Type B pancreatic cell (in vitro differentiated cells): ENCODE measurements around the gene KIF5B. TPM values are rescaled to one million over a fixed set of nuclear protein-coding genes. Genes with fewer than 3 reads are reported as not detected.

Source experiments
- DNase-seq: peaks from one replicate; pipeline ENCODE4 v3.0.0; 2021; ENCODE audit warnings: mixed read lengths; ENCODE audit not compliant: unreplicated experiment; ENCODE audit errors: extremely low spot score
- H3K27ac Mint-ChIP-seq: 2 replicates; pipeline ENCODE4 v1.8.0; 2021; ENCODE audit warnings: mild to moderate bottlenecking, mixed read lengths
- H3K27me3 Mint-ChIP-seq: 2 replicates; pipeline ENCODE4 v1.8.0; 2021; ENCODE audit warnings: mixed read lengths
- H3K36me3 Mint-ChIP-seq: 2 replicates; pipeline ENCODE4 v1.8.0; 2021; ENCODE audit warnings: mixed read lengths
- H3K4me1 Mint-ChIP-seq: one replicate; pipeline ENCODE4 v1.8.0; 2021; ENCODE audit warnings: mixed read lengths; ENCODE audit not compliant: unreplicated experiment
- H3K4me3 Mint-ChIP-seq: 2 replicates; pipeline ENCODE4 v1.8.0; 2021; ENCODE audit warnings: mild to moderate bottlenecking, mixed read lengths
- H3K9me3 Mint-ChIP-seq: 2 replicates; pipeline ENCODE4 v1.8.0; 2021; ENCODE audit warnings: mixed read lengths
- CTCF ChIP-seq: fragments of 200-600 bp; sonication (generic); conservative IDR thresholded peaks from 2 replicates; pipeline ENCODE4 v1.5.0; 2021; ENCODE audit warnings: antibody characterized with exemption, mild to moderate bottlenecking
- total RNA-seq: library from RNA; stranded (reverse); gene quantifications from 2 replicates; pipeline ENCODE4 v1.2.1, GENCODE V29; 2021; ENCODE audit warnings: low replicate concordance

The KIF5B gene
- total RNA-seq, 1 donor from 2014 or later, result 88.3 TPM

GRCh38 chr10:32065856-32066255 lies 9.6 kb upstream of the KIF5B start:
- Mint-ChIP-seq H3K27ac (no peak overlapping the region), H3K4me1 (no peaks in the 10 kb centered on the region), H3K36me3 (no peaks in the 10 kb centered on the region), H3K27me3 (no peaks in the 10 kb centered on the region), H3K9me3 (no peaks in the 10 kb centered on the region), H3K4me3 (no peak overlapping the region)
- TF ChIP-seq CTCF, result no peak
- DNase-seq, result no peak

GRCh38 chr10:32061440-32061839 lies 5.2 kb upstream of the KIF5B start:
- no peak for DNase-seq
- Mint-ChIP-seq H3K36me3 (no peaks in the 10 kb centered on the region), H3K4me3 (no peak overlapping the region), H3K9me3 (no peaks in the 10 kb centered on the region), H3K27ac (no peak overlapping the region), H3K4me1 (peaks cover 6% of the 10 kb centered on the region), H3K27me3 (no peaks in the 10 kb centered on the region)
- TF ChIP-seq CTCF, result no peak

- no peak overlapping the region for H3K27ac Mint-ChIP-seq
- peaks cover 6% of the 10 kb centered on the region for H3K4me1 Mint-ChIP-seq
- no peaks in the 10 kb centered on the region for H3K36me3 Mint-ChIP-seq
- TF ChIP-seq CTCF, result no peak
- H3K9me3 Mint-ChIP-seq, result no peaks in the 10 kb centered on the region
- no peak for DNase-seq
- no peaks in the 10 kb centered on the region for H3K27me3 Mint-ChIP-seq
- no peak overlapping the region for H3K4me3 Mint-ChIP-seq
Observed at GRCh38 chr10:32060347-32060746, 4.1 kb upstream of the KIF5B start.

GRCh38 chr10:32059472-32059871 lies 3.2 kb upstream of the KIF5B start:
- H3K4me3 Mint-ChIP-seq, result no peak overlapping the region

GRCh38 chr10:32057036-32057372 lies 779 bp upstream of the KIF5B start:
- H3K36me3 Mint-ChIP-seq, result no peaks in the 10 kb centered on the region
- no peak for TF ChIP-seq CTCF
- peak overlapping the region; percentile 97 for H3K27ac Mint-ChIP-seq

More at GRCh38 chr10:32059472-32059871, 3.2 kb upstream of the KIF5B start:
- Mint-ChIP-seq H3K27me3 (no peaks in the 10 kb centered on the region), H3K9me3 (no peaks in the 10 kb centered on the region), H3K36me3 (no peaks in the 10 kb centered on the region), H3K4me1 (peaks cover 6% of the 10 kb centered on the region), H3K27ac (no peak overlapping the region)
- no peak for TF ChIP-seq CTCF
- DNase-seq, result no peak

More at GRCh38 chr10:32057036-32057372, 779 bp upstream of the KIF5B start:
- Mint-ChIP-seq H3K4me3 (peak overlapping the region; percentile 98), H3K4me1 (peaks cover 26% of the 10 kb centered on the region), H3K27me3 (no peaks in the 10 kb centered on the region), H3K9me3 (no peaks in the 10 kb centered on the region)
- DNase-seq, result no peak
